Right cardiac atrium (tissue), 5 donors: ENCODE measurements around the gene CDH20. TPM values are rescaled to one million over a fixed set of nuclear protein-coding genes. Genes with fewer than 3 reads are reported as not detected.

Source experiments
- ATAC-seq, 2 donors: fragments of 200-7000 bp; cut with Tn5 transposase; one replicate each; pipeline versions ENCODE4 v1.8.0 to v1.9.1; 2020; ENCODE audit warnings: moderate library complexity in 2 of 2, mild to moderate bottlenecking in 1 of 2
- DNase-seq, 3 donors: peaks; one replicate each; pipeline ENCODE4 v3.0.0-alpha.2; 2020
- H3K27ac ChIP-seq: one replicate; pipeline ENCODE4 v1.5.1; 2013; ENCODE audit warnings: mild to moderate bottlenecking, low read length, control low read depth, moderate library complexity
- H3K27me3 ChIP-seq: one replicate; pipeline ENCODE4 v1.6.1; 2013; ENCODE audit not compliant: control insufficient read depth, insufficient read depth
- H3K4me1 ChIP-seq: one replicate; pipeline ENCODE4 v1.6.1; 2013; ENCODE audit warnings: low read length; ENCODE audit not compliant: control insufficient read depth, insufficient read depth
- H3K4me3 ChIP-seq: one replicate; pipeline ENCODE4 v1.5.1; 2013; ENCODE audit warnings: low read length, control low read depth
- H3K9me3 ChIP-seq: one replicate; pipeline ENCODE4 v1.6.1; 2013; ENCODE audit warnings: low read length; ENCODE audit not compliant: control insufficient read depth
- WGBS: extraction: QIAGEN DNeasy Blood & Tissue Kit; methylation state at CpG from one replicate; pipeline ENCODE4 v1.1.7; 2013; 5-methylcytosine and 5-hydroxymethylcytosine counted together
- intact Hi-C, 4 donors: fragments of 100-400 bp; cut with DNase I; formaldehyde crosslinking; loops; one replicate each; pipeline versions ENCODE4 v1.11.0 to v1.14.0; 2022 to 2023
- polyA plus RNA-seq: library from polyadenylated mRNA; stranded (reverse); fragments of 200-250 nt; gene quantifications from one replicate; pipeline ENCODE4 v1.2.3, GENCODE V29; 2013
- total RNA-seq, 4 donors: library from RNA; stranded (reverse); fragmentation: NEBNext Ultra II Directional; extraction: Animal tissue kit (Norgen Biotek cat#: 25700); gene quantifications; one replicate each; pipeline ENCODE4 v1.2.1, GENCODE V29; 2021
- donor health status: healthy with polysubstance abuse.
- donor health status: DM: no; HTN: yes; CAD: no.
- donor health status: DM: no; HTN: no; CAD: no.
- donor health status: DM: no; HTN: yes; CAD: no; lungs with severe emphysema.
- donor health status: DM: yes; HTN: yes; CAD: no.

CDH20 gene
- total and polyA plus RNA-seq, 5 donors: 0.05 to 0.23 (median 0.11) TPM; not detected in 2

DNA sequence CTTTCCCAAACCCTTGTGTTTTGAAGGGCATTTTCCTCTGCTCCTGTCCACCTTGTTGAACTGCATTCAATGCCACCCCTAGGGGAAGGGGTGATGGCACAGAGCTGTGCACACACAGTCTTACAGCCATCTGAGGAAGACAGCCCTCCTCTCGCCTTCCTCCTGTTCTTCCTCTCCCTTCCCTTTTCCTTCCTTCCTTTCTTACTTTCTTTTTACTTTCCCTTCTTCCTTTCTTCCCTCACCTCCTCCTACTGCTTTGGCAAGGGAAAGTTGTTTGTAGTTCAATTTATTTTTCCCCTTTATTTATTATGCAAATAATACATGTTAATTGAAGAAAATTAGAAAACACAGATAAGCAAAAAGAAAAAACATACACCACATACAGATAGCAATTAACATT, 99.4 kb downstream of the CDH20 start:
- DNase-seq (no peak), ATAC-seq (no peak)
- intact Hi-C loops: loop anchor here in 1 of 4 donors (10.0 kb wide), 1 partner anchor 242 kb away; no protein-coding TSS in a partner anchor
- Histone ChIP-seq H3K9me3 (no peaks in the 10 kb centered on the region), H3K27ac (no peak overlapping the region), H3K27me3 (no peaks in the 10 kb centered on the region), H3K4me3 (no peak overlapping the region), H3K4me1 (no peaks in the 10 kb centered on the region)
- WGBS: 82% methylated on average over 1 of the region's 1 CpG

DNA sequence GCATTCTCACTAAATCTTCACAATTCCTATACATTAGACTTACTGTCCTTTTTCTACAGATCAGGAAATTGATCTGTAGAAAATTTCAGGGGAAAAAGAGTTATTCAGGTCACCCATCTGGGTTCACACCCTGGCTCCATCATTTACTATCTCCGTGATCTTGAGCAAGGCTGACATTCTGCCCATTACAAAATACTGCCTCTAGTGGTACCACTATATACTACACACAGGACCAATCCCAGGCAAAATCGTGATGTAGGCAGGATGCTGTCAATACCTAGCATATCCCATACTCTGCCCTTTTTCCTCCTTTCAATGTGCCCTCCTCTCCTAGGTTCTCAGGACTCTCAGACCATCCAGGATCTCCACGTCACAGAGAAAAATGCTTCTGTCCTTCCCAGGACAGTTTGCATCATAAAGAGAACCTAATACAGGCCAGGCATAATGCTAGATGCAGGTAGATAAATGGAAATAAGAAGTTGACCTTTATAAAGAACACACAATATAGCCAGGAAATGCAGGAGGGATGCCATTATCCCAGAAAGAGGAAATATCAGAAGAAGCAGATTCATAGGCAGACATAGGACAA, 101.9 kb downstream of the CDH20 start:
- DNase-seq: no peak
- 30% methylated on average over 3 of the region's 3 CpGs for WGBS
- intact Hi-C loops: loop anchor here in 1 of 4 donors (10.0 kb wide), 1 partner anchor 240 kb away; no protein-coding TSS in a partner anchor
- no peak overlapping the region for H3K27ac ChIP-seq
- H3K9me3 ChIP-seq: no peaks in the 10 kb centered on the region
- ATAC-seq: no peak
- H3K27me3 ChIP-seq: no peaks in the 10 kb centered on the region
- no peaks in the 10 kb centered on the region for H3K4me1 ChIP-seq
- no peak overlapping the region for H3K4me3 ChIP-seq

DNA sequence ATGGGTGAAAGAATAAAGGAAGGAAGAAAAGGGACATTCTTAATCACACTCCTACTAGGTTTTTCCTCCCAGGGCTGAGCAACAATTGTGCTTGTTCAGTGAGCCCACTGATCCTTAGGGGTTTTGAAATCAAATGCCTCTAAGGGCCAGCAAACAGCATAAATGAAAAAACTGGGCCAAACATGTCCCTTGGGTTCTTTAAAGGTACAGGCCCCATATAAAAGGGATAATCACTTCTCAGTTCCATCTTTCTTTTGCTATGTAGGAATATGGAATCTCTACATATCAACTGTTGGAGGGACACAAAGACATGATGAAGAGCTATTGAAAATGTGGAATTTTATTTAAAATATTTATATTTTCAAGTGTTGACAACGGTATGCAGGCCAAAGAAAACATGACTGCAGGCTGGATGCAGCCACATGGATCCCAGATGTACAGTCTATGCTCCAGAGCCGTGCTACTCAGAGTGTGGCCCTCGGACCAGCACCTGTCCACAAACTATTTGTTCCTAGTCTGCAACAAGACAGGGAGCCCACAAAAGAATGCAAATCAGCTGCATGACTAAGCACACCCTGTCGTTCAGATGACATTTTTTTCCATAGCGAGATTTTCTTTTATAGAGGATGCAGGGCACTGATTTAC, 110.0 kb downstream of the CDH20 start:
- H3K27ac ChIP-seq: no peak overlapping the region
- 67% methylated on average over 5 of the region's 5 CpGs for WGBS
- H3K4me1 ChIP-seq: no peaks in the 10 kb centered on the region
- no peaks in the 10 kb centered on the region for H3K9me3 ChIP-seq
- H3K27me3 ChIP-seq: no peaks in the 10 kb centered on the region
- no peak for ATAC-seq
- no peak overlapping the region for H3K4me3 ChIP-seq
- no peak for DNase-seq
- intact Hi-C loops: no loop called here

DNA sequence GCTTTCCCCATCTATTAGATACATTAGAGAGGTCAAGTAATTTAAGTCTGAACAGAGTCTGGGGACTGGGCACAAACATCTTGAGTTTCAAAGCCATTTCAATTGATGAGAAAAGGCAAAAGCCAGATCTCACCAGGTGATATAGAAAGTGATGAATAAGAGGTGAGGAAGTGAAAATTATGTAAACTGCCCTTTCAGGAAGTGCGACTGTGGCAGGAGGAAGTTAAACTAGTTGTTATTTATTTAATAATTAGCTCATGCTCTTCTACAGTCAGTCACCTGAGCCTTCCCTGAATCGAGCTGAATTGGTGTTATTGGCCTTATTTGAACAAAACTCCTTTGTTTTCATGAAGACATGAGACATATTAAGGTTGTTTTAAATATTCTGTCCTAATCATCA, 115.1 kb downstream of the CDH20 start:
- no peaks in the 10 kb centered on the region for H3K9me3 ChIP-seq
- no peak overlapping the region for H3K4me3 ChIP-seq
- no peak for ATAC-seq
- no peaks in the 10 kb centered on the region for H3K27me3 ChIP-seq
- intact Hi-C loops: no loop called here
- WGBS: 58% methylated on average over 2 of the region's 2 CpGs
- H3K27ac ChIP-seq: no peak overlapping the region
- H3K4me1 ChIP-seq: no peaks in the 10 kb centered on the region
- no peak for DNase-seq

- intact Hi-C loops: no loop called here
Measured at GRCh38 chr18:61459896-61460648, 126.8 kb downstream of the CDH20 start.

GRCh38 chr18:61464551-61465142, 131.4 kb downstream of the CDH20 start:
- DNase-seq: no peak
- H3K27me3 ChIP-seq: no peaks in the 10 kb centered on the region
- intact Hi-C loops: no loop called here
- no peak overlapping the region for H3K27ac ChIP-seq
- no peak for ATAC-seq
- no peak overlapping the region for H3K4me3 ChIP-seq
- no peaks in the 10 kb centered on the region for H3K9me3 ChIP-seq
- H3K4me1 ChIP-seq: no peaks in the 10 kb centered on the region
- WGBS: 66% methylated on average over 1 of the region's 1 CpG

More at GRCh38 chr18:61459896-61460648, 126.8 kb downstream of the CDH20 start:
- Histone ChIP-seq H3K4me3 (no peak overlapping the region), H3K9me3 (no peaks in the 10 kb centered on the region), H3K27me3 (no peaks in the 10 kb centered on the region), H3K27ac (no peak overlapping the region), H3K4me1 (no peaks in the 10 kb centered on the region)
- 54% methylated on average over 4 of the region's 4 CpGs for WGBS
- no peak for ATAC-seq
- no peak for DNase-seq

DNA sequence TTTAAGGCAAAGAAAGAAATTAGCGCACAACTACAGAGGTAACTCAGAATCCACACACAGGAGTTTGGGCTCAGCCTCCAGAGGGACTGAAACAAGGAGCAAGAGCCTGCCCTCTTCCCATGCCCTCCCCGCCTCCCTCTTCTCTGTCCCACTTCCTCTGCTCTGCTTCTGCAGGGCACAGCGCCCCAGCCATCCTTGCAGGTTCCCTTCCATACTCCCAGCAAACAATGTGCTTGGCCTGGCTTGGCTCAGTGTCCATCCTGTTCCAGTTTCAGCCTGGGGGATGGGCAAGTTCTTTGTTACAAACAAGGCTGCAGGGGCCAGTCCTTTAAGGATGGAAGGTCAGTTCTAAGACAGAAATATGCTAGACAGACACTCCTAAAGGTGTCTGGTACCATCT, 133.5 kb downstream of the CDH20 start:
- Histone ChIP-seq H3K4me1 (no peaks in the 10 kb centered on the region), H3K27me3 (no peaks in the 10 kb centered on the region), H3K27ac (no peak overlapping the region), H3K9me3 (no peaks in the 10 kb centered on the region), H3K4me3 (no peak overlapping the region)
- WGBS: 87% methylated on average over 3 of the region's 3 CpGs
- ATAC-seq (no peak), DNase-seq (peak in 2 of 3 donors; percentile 17 to 33)
- intact Hi-C loops: no loop called here

DNA sequence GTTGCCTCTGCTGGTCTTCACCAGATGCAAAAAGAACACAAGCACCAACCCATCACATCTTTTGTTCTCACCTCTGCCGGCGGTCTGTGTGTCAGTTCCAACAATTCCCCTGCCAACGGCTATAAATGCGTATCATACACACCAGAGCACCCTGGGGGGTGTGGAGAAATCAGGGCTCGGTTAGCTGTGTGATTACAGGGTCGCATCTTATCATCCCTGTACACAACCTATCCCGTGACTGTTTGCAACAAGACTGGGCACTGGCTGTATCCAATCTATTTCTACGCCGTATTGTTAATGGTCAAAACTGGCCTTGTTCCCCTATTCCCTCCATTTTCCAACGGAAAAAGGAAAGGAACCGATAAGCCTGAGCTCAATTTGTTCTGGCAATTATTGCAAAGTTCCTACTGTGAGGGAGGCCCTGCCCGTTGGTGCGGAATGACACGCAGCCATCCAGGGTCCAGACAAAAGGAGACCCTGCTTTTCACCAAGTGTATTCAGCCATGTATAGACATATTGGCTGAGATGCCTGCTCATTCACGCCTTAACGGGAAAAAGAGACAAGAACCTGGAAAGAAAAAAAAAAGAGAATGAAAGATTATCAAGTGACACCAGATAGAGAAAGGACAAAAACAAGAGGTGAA, 136.9 kb downstream of the CDH20 start:
- Histone ChIP-seq H3K9me3 (no peaks in the 10 kb centered on the region), H3K27me3 (no peaks in the 10 kb centered on the region), H3K4me1 (peaks cover 5% of the 10 kb centered on the region), H3K4me3 (no peak overlapping the region), H3K27ac (no peak overlapping the region)
- DNase-seq (no peak), ATAC-seq (no peak)
- WGBS: 83% methylated on average over 16 of the region's 16 CpGs
- intact Hi-C loops: no loop called here

DNA sequence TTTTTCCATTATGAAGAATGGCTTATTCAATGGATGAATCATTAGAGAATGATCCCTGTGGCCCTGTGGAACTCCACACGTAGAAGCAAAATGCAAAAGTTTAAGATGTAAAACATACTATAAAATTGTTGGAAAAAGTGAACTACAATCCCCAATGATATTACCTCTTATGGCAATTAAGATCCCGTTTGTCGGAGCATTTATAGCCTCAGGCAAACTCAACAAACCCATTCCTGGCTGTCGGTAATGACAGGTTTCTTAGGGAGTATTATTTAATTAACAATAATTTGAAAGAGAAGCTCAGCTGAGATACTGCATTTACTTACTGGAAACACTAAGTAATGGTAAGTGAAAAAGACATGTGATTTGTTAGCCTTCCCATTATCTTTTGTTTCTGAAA, 138.3 kb downstream of the CDH20 start:
- Histone ChIP-seq H3K4me3 (no peak overlapping the region), H3K27ac (no peak overlapping the region), H3K27me3 (no peaks in the 10 kb centered on the region), H3K4me1 (peaks cover 5% of the 10 kb centered on the region), H3K9me3 (no peaks in the 10 kb centered on the region)
- DNase-seq (no peak), ATAC-seq (no peak)
- intact Hi-C loops: no loop called here
- 83% methylated on average over 4 of the region's 4 CpGs for WGBS

GRCh38 chr18:61471942-61472341, 138.7 kb downstream of the CDH20 start:
- Histone ChIP-seq H3K27me3 (no peaks in the 10 kb centered on the region), H3K4me1 (peaks cover 5% of the 10 kb centered on the region), H3K4me3 (no peak overlapping the region), H3K27ac (no peak overlapping the region), H3K9me3 (no peaks in the 10 kb centered on the region)
- intact Hi-C loops: no loop called here
- 41% methylated on average over 5 of the region's 5 CpGs for WGBS
- DNase-seq: no peak
- ATAC-seq: peak in 1 of 2 donors; percentile 81
